NCI-H1048 (cell line): Measurements from ENCODE around the gene SLC8B1.

Source experiments
- DNase-seq: peaks from one replicate; lab custom pipeline; 2025; lab: John Stamatoyannopoulos, UW

SLC8B1 gene

DNA sequence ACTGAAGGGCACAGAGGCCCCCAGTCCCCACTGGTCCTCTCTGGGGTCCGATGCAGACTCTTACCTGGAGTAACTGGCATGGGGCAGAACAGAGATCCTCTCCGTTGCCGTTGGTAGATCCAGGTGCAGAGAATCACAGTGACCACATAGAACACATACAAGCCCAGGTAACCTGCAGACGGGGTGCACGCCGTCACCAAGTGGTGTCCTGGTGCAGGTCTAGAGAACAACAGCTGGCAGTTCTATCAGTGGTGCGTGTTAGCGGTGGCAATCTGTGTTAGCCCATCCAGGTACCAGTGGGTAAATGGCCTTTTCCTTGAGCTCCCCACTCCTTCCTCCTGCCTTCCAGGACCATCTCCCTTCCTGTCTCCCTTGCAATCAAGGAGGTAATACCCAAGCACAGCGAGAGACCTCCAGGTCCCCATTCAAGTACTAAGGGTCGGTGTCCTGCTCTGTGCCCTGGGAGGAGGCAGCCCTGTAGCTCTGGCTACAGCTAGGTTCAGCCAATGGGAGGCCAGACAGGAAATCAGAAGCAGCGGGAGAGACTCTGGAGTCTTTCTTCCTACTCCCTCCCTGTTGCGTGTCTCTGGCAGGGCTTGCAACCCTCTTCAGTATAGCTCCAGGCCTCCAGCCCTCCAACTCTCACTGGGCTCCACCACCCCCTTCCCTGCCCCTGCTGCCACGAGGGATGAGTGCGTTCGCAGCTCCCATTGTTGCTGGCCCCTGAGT lies 15.8 kb downstream of the SLC8B1 start:
- DNase-seq, result no peak

DNA sequence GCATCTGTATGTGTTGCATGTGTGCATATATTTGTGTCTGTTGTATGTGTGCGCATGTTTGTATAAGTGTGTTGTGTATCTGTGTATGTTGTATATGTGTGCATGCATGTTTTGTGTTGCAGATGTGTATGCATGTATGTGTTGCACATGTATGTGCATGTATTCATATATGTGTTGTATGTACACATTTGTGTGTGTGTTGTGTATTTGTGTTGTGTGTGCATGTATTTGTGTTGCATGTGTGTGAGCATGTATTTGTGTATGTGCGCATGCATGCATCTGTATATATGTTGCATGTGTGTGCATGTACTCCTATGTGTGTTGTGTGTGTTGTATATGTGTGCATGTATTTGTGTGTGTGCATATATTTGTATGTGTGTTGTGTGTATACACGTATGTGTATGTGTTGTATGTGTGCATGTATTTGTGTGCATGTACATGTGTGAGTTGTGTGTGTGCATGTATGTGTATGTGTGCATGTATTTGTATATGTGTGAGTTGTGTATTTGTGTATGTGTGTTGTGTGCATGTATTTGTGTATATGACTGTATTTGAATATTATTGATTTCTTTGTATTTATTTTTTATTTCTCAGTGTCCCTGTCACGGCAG lies 16.8 kb downstream of the SLC8B1 start:
- no peak for DNase-seq

DNA sequence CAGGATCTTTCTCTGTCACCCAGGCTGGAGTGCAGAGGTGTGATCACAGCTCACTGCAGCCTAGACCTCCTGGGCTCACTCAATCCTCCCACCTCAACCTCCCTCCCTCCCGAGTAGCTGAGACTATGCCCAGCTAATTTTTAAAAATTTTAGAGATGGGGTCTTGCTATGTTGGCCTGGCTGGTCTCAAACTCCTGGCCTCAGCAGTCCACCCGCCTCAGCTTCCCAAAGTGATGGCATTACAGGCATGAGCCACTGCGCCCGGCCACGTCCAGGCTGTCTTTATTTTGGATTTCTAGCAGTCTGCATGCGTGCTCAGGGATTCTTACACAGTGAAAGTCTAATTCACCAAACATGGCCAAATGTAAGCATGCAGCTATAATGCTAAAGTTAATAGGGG lies 17.8 kb downstream of the SLC8B1 start:
- DNase-seq, result no peak

DNA sequence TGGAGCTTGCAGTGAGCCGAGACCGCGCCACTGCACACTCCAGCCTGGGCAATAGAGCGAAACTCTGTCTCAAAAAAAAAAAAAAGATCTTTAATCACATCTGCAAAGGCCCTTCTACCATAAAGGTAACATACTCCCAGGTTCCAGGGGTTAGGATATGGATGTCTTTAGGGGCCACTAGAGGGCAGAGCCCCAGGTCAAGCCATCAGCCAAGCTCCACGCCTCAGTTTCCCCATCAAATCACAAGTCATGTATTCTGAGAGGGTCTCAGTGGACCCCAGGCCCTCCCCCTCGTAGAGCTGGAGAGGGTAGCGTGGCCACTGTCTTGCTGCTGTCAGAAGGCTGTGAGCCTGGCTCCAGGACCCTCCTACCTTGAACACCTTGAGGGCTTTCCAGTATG lies 18.8 kb downstream of the SLC8B1 start:
- no peak for DNase-seq

DNA sequence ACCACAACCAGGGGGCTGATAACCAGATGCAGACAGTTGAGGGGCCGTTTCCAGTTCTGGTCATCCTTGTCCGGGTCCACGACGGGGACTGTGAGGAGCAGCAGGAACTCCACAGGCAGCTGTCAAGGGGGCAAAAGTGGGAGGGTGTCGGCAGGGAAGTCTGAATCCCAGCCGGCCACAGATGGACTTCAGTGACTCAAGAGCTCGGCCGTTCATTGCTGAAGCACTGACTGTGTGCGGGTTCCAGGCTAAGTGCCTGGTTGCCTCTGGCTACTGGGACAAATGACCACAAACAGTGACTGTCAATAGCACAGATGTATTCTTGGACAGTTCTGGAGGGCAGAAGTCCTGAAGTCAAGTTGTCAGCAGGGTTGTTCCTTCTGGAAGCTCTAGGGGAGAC lies 19.6 kb downstream of the SLC8B1 start:
- DNase-seq, result no peak

DNA sequence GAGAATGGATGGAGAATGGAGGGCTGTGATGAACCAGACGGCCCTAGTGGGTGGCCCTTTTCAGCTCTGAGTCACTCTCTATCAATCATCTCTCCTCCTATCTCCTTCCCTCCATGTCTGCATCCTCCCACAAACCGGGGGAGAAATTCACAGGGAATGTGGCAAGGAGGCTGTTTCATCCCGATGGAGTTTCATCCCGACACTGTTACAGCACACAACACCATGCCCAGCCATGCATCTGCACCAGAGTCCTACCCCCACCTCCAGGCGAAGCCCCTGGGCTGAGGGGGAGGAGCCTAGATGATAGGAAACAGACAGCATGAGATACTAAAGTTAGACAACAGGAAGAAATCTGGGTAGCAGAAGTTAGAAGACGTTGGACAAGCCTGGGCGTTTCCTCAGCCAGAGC lies 20.8 kb downstream of the SLC8B1 start:
- DNase-seq, result no peak

DNA sequence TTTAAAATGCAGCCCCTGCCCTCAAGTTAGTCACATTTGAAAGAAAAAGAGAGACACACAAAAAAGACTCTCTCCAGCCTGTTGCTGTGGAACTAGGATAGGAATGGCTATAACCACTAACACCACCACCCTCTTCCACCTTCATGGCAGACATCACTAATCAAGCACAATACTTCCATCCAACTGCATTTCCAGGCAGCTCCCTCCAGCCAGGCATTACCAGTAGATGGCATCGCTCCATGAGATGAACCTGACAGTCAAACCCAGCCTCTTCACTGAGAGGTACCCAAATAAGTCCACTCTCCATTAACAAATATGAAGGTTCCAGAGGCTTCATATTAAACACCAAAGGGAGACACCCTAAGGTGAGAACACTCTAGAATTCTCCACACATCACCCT lies 24.4 kb downstream of the SLC8B1 start:
- no peak for DNase-seq

DNA sequence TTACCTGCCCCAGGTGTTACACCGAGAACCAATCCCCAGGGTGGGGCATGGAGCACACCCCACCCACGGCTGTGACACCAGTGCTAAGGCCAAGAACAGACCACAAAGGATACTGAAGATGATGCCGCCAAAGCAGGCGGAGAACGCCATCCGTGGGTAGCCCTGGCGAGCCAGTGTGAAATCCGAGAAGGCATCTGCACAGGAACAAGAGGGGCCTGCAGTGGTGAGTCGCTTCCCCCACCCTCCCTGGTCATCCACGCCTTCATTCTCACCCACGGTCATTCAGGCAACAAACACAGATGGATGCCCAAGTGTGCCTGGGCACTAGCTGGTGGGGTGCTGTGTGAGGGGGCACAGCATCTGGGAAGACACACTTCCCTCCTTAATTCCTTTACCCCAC lies 28.5 kb downstream of the SLC8B1 start:
- DNase-seq, result no peak

DNA sequence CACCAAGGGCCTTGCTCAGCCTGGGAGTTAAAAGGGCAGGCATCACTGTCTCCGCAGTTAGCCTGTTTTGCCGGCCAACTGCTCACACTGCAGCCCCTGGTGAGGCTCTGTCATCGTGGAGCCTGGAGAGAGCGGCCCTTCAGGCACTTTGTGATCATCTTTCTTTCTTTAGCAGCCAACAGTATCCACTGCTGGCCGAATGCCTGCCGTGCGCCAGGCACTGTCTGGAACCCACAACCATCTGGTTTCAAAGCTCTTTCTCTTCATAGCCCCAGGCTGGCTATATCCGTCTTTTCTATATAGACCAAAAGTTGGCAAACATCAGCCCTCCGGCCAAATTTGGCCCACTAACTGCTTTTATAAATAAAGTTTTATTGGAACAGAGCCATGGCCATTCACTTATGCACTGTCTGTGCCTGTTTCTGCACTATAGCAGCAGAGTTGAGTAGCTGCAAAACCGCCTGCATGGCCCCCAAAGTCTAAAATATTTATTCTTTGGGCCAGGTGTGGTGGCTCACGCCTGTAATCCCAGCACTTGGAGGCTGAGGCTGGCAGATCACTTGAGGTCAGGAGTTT lies 29.5 kb downstream of the SLC8B1 start:
- DNase-seq, result no peak

DNA sequence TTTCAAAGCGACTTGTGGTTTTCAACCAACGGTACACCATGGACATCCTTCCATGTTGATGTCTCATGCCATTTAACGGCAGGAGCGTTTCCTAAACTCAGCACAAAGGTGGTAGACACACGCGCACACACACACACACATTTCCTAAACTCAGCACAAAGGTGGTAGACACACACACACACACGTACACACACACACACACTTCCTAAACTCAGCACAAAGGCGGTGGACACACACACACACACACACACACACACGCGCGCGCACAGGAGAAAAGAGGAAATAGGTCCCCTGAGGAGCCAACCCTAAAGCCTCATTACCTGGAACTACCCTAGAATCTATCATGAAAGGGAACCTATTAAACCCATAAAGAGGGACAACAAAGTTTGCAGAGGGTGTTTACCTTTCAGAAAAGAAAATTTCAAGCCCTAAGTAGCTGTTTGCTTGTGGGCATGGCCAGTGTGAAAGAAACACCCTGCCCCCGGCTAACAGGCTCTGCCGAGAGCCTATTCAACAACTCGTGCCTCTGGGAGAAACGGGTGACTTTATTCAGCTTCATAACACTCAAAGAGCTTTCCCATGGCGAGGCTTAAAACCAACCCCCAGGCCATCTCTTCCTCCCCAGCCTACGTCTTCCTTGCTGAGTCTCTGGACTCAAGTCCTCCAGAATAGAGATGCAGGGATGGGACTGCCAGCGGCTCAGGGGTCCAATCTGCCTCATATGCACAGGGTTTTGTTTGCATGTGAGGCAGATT lies 31.8 kb downstream of the SLC8B1 start:
- no peak for DNase-seq

DNA sequence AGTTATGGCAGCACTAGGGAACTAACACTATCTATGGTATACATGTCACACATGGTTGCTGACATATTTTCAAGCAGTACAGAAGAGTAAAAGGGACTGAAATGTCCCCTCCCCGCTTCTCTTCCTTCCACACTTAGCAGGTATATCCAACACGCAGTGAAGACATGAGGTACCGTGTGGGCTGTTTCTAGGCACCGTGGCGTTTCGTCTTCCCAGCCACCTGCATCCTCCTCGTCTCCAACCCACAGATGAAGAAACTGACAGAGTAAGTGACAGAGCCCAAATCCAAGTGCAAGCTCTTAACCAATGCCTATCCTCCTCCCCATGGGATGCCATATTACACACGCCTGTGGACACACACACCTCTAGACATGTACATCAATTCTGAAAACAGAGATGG lies 32.4 kb downstream of the SLC8B1 start:
- DNase-seq, result no peak

DNA sequence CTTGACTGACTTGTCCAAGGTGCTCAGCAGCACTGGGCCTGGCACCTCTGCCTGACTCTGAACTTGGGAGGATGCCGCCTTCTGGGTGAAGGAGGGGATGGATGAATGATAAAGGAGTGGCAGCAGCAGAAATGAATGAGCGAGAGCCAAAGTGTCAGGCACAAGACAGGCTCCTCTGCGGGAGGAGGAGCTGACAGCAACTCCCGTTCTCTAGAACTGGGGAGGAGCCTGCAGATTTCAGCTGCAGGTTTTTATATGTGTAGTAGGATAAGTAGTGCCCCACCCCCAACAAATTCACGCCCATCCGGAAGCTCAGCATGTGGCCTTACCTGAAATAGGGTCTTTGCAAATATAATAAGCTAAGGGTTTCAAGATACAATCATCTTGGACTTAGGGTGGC lies 33.1 kb downstream of the SLC8B1 start:
- DNase-seq, result no peak

DNA sequence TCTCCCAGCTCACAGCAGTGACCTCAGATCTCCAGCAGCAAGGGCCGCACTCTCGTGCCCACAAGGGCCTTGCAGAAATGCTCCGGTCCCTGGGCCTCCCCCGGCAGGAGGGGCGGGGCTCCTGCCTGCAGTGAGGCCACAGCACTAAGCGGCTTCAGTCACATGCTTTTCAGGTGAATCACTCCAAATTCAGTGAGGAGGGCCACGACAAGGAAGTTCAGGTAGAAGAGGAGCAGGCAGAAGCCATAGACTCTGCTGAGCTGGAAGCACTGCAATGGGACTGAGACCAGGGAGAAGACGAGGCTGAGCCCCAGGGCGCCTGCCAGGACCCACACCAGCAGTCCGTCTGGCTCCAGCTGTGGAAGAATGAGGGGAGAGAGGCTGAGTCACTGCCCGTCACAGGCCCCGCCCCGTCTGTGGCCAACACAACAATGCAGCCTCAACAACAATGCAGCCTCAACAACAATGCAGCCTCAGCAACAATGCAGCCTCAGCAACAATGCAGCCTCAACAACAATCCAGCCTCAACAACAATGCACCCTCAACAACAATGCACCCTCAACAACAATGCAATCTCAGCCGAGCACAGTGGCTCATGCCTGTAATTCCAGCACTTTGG lies 35.2 kb downstream of the SLC8B1 start:
- DNase-seq, result no peak

DNA sequence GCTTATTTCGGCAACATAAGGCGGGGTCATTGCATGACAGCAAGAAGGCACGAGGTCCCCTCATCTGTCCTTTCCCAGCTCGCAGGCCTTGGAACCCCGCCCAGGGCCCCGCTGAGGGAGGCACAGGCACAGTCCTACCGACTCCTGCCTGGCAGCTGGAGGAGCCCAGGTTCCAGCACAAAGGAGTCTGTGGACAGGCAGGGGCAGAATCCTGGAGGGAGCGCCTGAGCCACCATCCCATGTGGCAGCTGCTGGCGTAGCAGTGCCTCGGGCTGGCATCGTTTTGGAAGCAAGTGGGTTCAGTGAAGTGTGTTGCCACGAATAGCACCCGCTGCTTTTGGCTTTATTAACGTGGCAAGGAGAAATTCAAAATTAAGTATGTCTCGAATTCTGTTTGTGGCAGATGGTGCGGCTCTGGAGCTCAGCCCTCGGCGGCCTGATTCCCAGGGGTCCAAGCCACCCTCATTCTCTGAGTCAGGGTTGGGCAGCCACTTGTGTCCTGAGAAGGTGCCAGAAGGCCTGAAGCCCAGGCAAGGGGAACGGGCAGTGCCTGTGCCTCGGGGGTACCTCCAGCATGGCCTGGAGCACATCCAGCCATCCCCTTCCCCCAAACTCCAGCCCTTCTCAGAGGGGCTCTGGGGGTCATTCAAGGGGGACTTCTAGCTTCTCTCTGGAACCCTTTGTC lies 35.9 kb downstream of the SLC8B1 start:
- DNase-seq, result no peak

DNA sequence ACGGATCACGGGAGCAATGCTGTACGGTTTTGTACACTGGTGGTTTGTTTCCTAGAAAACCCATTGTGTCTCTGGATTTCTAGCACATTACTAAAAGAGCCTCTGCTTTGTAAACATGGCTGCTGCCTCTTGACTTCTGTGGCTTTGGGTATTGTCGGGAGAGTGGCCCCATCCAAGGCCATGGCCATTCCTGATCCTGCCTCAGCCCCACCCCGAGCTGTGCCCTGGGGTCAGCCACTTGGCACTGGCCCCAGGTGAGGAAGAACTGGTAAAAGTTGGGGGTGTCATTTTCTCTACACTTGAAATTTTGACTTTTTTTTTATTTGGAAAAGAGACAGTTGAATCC lies 36.5 kb downstream of the SLC8B1 start:
- DNase-seq, result no peak

DNA sequence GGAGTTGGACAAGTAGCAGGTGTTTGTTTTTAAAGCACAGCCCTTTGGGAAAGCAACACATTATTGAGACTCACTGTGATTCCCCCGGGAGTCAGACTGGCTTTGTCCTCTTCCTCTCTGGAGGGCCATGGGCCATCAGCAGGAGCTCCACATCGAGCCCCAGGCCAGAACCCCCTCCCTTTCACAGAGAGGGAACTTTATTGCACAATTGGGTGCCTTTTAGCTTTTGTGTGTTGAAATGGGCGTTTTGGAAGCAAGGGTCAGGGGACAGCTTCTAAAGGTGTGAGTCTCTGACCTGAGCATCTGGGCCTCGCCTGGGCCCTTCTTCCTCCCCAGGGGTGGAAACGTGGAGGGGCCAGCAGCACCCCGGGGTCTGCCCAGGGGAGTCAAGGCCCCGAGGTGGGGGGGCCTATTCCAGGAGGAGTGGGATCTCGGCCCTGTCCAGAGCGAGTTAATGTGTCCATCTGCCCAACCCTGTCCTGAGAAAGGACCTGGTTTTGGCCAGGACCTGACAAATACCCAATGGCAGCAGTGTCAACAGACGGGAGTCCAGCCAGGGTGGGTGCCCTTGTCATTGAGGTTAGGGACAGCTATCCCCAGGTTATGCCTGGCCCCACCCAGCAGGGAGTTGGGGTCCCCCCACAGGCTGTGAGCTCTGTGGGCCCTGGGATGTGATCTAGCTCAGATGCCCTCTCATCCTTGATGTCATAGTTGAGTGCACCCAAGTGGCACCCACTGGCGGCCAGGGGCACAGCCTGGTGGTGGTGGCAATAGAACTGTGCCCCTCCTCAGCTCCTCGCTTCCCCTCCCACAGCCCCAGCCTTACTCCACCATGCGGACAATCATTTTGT lies 37.1 kb downstream of the SLC8B1 start:
- DNase-seq, result no peak

DNA sequence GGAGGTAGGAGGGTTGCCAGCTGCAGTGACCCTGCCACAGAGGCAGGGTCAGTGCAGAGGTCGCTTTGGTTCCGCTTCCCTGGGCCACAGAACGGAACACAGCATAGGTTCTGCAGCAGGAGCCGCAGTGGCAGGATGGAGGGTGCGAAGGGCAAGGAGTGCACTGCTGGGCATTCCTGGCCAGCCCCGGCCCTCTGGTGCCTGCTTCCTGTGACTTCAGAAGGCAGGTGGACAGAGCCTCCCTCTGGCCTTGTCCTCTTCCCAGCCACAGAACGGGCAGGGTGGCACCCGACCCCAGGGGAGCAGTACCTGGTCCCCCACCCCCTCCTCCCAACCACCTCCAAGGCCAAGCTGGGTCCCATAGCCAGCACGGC lies 37.7 kb downstream of the SLC8B1 start:
- no peak for DNase-seq

DNA sequence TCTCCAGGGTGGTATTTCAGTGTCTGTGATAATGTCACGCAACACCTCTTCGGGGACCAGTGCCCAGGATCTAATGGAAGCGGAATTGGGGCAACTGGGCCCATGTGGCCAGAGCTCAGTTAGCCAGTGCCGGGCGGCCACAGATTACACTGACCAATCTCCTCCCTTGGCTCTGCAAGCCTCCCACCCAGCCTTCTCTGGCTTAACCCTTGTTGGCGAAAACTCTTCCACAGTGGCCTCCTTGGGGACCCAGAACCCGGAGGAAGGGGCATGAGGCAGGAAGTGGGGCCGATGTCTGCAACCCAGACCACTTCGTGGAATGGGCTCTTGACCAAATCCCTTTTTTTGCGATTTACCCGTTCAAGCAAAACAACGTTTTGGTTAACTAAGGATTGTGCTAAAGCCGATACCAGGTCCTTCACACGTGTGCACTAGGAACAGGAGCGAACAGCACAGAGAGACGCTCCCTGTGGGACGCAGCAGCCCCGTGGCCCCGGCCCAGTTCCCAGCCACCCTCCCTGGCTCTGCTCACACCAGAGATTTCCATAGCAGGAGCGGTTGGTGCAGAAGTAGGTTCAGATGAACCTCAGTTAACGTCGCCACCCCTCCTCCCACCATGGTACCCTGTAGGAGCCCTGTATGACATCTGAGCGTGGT lies 38.2 kb downstream of the SLC8B1 start:
- no peak for DNase-seq

DNA sequence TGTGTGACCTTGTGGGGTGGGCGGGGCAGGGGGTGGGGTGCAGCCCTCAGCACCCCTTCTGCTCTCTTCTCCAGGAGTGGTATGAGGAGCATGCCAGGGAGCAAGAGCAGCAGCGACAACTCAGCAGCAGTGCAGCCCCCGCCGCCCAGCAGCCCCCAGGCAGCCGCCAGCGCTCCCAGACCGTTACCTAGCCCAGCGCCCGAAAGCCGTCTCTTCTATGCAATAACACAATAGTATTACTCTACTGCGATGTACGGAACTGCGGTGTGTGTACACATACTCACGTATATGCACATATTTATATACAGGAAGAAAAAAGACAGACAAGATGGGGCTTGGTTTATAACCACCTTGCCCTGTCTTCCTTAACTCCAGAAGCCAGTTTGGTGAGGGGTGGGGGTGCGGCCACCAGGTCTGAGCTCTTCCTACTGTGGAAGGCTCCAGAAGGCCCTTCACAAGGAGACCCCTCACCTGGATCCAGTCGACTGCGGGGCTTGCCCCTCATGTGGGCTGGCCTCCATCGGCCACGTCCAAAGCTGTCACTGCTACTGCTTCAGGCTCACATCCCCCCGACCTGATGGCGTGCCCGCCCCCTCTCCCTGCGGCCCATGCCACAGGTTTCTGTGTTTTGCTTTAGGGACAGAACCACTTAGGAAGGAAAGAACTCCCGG lies 38.9 kb downstream of the SLC8B1 start:
- DNase-seq, result no peak

DNA sequence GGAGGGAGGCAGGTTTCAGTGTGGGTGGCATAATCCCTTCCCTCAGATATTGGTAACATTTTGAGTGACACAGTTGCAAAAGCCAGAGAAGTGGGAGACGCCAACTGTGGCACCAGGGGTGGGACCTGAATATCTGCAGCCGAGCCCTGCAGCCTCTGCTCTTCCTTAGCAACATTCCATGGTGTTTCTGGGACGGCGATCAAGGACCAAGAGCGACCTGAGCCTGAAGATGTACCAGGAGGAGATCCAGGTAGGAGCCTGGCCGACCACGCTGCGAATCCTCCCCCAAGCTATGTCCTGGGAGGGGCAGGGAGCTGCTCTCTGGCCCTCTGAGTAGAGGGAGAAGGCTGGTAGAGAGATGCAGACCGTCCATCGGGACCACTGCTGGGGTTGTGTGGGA lies 41.8 kb downstream of the SLC8B1 start:
- DNase-seq, result no peak
